Keratinocyte (primary cell): Measurements from ENCODE around the gene MAP4K2.

Source experiments
- CTCF ChIP-seq, 3 experiments: IDR thresholded peaks in 1 of 3; conservative IDR thresholded peaks in 1 of 3; optimal IDR thresholded peaks in 1 of 3; 2 replicates in 2 of 3; 3 replicates in 1 of 3; pipeline versions ENCODE3 to v1.5.1; 2011; ENCODE audit warnings: low read length in 3 of 3, mild to moderate bottlenecking in 3 of 3, moderate library complexity in 2 of 3, control low read depth in 1 of 3, inconsistent platforms in 1 of 3; ENCODE audit not compliant: insufficient read depth in 2 of 3; ENCODE audit errors: extremely low read depth in 1 of 3
- EZH2 ChIP-seq: IDR thresholded peaks from one replicate; pipeline ENCODE4 v1.6.1; 2012; ENCODE audit warnings: inconsistent platforms, mild to moderate bottlenecking, low read length, moderate library complexity

- TF ChIP-seq CTCF (optimal IDR thresholded peaks at IDR 0.05 in 1 of 3, IDR thresholded peaks at IDR 0.05 in 1 of 3, conservative IDR thresholded peaks at IDR 0.05 in 1 of 3; ENCODE audit: extremely low read depth in 1 of 3, insufficient read depth in 2 of 3, low read length in 3 of 3): no peak
- no peak for TF ChIP-seq EZH2
Measured at GRCh38 chr11:64776875-64777274, 26.1 kb downstream of the MAP4K2 start.
